Mucosa of rectum (tissue), 2 donors: Measurements from ENCODE around the gene SMURF2.

ENCODE experiments used
- H3K27ac ChIP-seq, 2 donors: one replicate each; pipeline ENCODE4 v1.7.0; 2013; ENCODE audit warnings: inconsistent platforms in 2 of 2, low read depth in 2 of 2, low read length in 2 of 2
- H3K27me3 ChIP-seq, 2 donors: one replicate each; pipeline ENCODE4 v1.7.0; 2013; ENCODE audit warnings: low read length in 2 of 2; ENCODE audit not compliant: control insufficient read depth in 2 of 2, insufficient read depth in 2 of 2
- H3K36me3 ChIP-seq, 2 donors: one replicate each; pipeline ENCODE4 v1.7.0; 2013; ENCODE audit warnings: low read length in 2 of 2; ENCODE audit not compliant: control insufficient read depth in 2 of 2, insufficient read depth in 2 of 2
- H3K4me1 ChIP-seq, 2 donors: one replicate each; pipeline ENCODE4 v1.7.0; 2013; ENCODE audit warnings: low read length in 2 of 2, mild to moderate bottlenecking in 1 of 2; ENCODE audit not compliant: control insufficient read depth in 2 of 2, insufficient read depth in 2 of 2
- H3K4me3 ChIP-seq, 2 donors: one replicate each; pipeline ENCODE4 v1.7.0; 2013; ENCODE audit warnings: low read length in 2 of 2
- H3K9ac ChIP-seq, 2 donors: one replicate each; pipeline ENCODE4 v1.7.0; 2013; ENCODE audit warnings: low read length in 2 of 2, low read depth in 1 of 2, mild to moderate bottlenecking in 1 of 2
- H3K9me3 ChIP-seq, 2 donors: one replicate each; pipeline ENCODE4 v1.7.0; 2013; ENCODE audit warnings: low read length in 2 of 2; ENCODE audit not compliant: control insufficient read depth in 2 of 2
- donor health status: healthy.
- donor health status: Normal muscosa, but diverticular disease.

The SMURF2 gene

GRCh38 chr17:64575431-64575830 lies 86.7 kb downstream of the SMURF2 start:
- H3K27me3 ChIP-seq: no peaks in the 10 kb centered on the region
- no peaks in the 10 kb centered on the region for H3K9me3 ChIP-seq
- H3K4me1 ChIP-seq: no peaks in the 10 kb centered on the region
- peaks cover 16 to 25% of the 10 kb centered on the region in 2 donors for H3K36me3 ChIP-seq
- H3K4me3 ChIP-seq: no peak overlapping the region
- H3K27ac ChIP-seq: no peak overlapping the region
- no peak overlapping the region for H3K9ac ChIP-seq

GRCh38 chr17:64574646-64575045 lies 87.5 kb downstream of the SMURF2 start:
- Histone ChIP-seq H3K27ac (no peak overlapping the region), H3K9ac (no peak overlapping the region), H3K9me3 (no peaks in the 10 kb centered on the region), H3K4me1 (no peaks in the 10 kb centered on the region), H3K36me3 (peaks cover 18 to 24% of the 10 kb centered on the region in 2 donors), H3K4me3 (no peak overlapping the region), H3K27me3 (no peaks in the 10 kb centered on the region)

- no peaks in the 10 kb centered on the region for H3K4me1 ChIP-seq
Measured at GRCh38 chr17:64573214-64573613, 88.9 kb downstream of the SMURF2 start.

GRCh38 chr17:64572682-64573154 lies 89.4 kb downstream of the SMURF2 start:
- Histone ChIP-seq H3K4me1 (no peaks in the 10 kb centered on the region), H3K36me3 (peaks cover 19 to 22% of the 10 kb centered on the region in 2 donors), H3K27me3 (no peaks in the 10 kb centered on the region), H3K9me3 (no peaks in the 10 kb centered on the region), H3K4me3 (no peak overlapping the region), H3K27ac (no peak overlapping the region), H3K9ac (no peak overlapping the region)

More at GRCh38 chr17:64573214-64573613, 88.9 kb downstream of the SMURF2 start:
- Histone ChIP-seq H3K27me3 (no peaks in the 10 kb centered on the region), H3K9ac (no peak overlapping the region), H3K27ac (no peak overlapping the region), H3K9me3 (no peaks in the 10 kb centered on the region), H3K4me3 (no peak overlapping the region), H3K36me3 (peaks cover 19 to 21% of the 10 kb centered on the region in 2 donors)

GRCh38 chr17:64571746-64572145 lies 90.4 kb downstream of the SMURF2 start:
- Histone ChIP-seq H3K9me3 (no peaks in the 10 kb centered on the region), H3K27me3 (no peaks in the 10 kb centered on the region), H3K4me1 (no peaks in the 10 kb centered on the region), H3K9ac (no peak overlapping the region), H3K27ac (no peak overlapping the region), H3K4me3 (no peak overlapping the region), H3K36me3 (peaks cover 16 to 22% of the 10 kb centered on the region in 2 donors)

DNA sequence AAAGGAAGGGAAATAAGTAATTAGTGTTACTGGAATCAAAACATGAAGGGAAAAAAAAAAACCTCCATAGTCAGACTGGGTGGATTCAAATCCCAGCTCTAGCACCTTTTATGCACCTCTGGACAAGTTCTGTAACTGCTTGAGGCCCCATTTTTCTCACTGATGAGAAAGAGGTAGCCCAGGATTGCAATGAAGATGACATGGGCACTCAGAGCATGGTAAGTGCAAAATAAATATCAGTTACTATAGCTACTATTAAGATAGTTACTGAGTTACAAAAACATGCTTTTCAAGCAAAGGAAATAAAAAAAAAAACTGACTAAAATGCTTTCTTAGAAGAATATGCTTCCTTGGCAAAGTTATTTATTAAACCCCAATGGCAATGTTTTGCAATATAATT lies 96.5 kb downstream of the SMURF2 start:
- Histone ChIP-seq H3K27me3 (no peaks in the 10 kb centered on the region), H3K4me3 (no peak overlapping the region), H3K9me3 (no peaks in the 10 kb centered on the region), H3K36me3 (peaks cover 15 to 18% of the 10 kb centered on the region in 2 donors), H3K4me1 (no peaks in the 10 kb centered on the region), H3K9ac (no peak overlapping the region), H3K27ac (no peak overlapping the region)

- no peak overlapping the region for H3K4me3 ChIP-seq
- H3K9me3 ChIP-seq: no peaks in the 10 kb centered on the region
- no peaks in the 10 kb centered on the region for H3K27me3 ChIP-seq
- H3K27ac ChIP-seq: no peak overlapping the region
- no peaks in the 10 kb centered on the region for H3K4me1 ChIP-seq
- H3K36me3 ChIP-seq: peaks cover 12 to 13% of the 10 kb centered on the region in 2 donors
- H3K9ac ChIP-seq: no peak overlapping the region
Measured at GRCh38 chr17:64564098-64564497, 98.0 kb downstream of the SMURF2 start.

GRCh38 chr17:64555281-64555680 lies 106.8 kb downstream of the SMURF2 start:
- Histone ChIP-seq H3K27ac (no peak overlapping the region), H3K4me1 (no peaks in the 10 kb centered on the region), H3K27me3 (no peaks in the 10 kb centered on the region), H3K9ac (no peak overlapping the region), H3K4me3 (no peak overlapping the region), H3K36me3 (peaks cover 19 to 31% of the 10 kb centered on the region in 2 donors), H3K9me3 (no peaks in the 10 kb centered on the region)

GRCh38 chr17:64554028-64554637 lies 108.0 kb downstream of the SMURF2 start:
- Histone ChIP-seq H3K27me3 (no peaks in the 10 kb centered on the region), H3K36me3 (peaks cover 19 to 32% of the 10 kb centered on the region in 2 donors)

DNA sequence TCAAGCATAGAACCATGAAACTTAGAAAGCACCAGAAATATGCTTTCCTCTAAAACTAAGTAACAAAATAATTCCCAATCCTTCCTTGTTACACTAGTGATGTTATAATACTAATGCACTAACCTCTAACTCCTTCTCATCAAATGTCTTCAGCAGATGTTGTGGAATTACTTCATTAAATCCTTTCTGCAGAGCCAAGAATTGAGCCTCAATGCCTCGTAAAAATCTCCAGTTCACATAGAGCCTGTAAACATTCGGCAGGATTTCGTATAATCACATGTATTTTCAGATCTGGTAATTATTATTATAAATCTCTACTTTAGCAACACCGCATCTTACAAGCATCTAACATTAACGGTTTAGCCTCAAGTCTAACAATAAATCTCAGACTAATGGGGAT lies 110.6 kb downstream of the SMURF2 start:
- H3K9me3 ChIP-seq: no peaks in the 10 kb centered on the region
- H3K36me3 ChIP-seq: peaks cover 21 to 32% of the 10 kb centered on the region in 2 donors
- H3K27me3 ChIP-seq: no peaks in the 10 kb centered on the region
- H3K9ac ChIP-seq: no peak overlapping the region
- H3K4me3 ChIP-seq: no peak overlapping the region
- H3K4me1 ChIP-seq: no peaks in the 10 kb centered on the region
- no peak overlapping the region for H3K27ac ChIP-seq

More at GRCh38 chr17:64554028-64554637, 108.0 kb downstream of the SMURF2 start:
- Histone ChIP-seq H3K9me3 (no peaks in the 10 kb centered on the region), H3K27ac (no peak overlapping the region), H3K4me3 (no peak overlapping the region), H3K4me1 (no peaks in the 10 kb centered on the region), H3K9ac (no peak overlapping the region)
